Neutrophil (primary cell): Measurements from ENCODE around the gene MT1H.
"Not testable (repeated sequence)": the region's sequence is repeated elsewhere in the genome, so short reads cannot be mapped to it uniquely, and the experiment has no call there.

Experiments used
- H3K27ac ChIP-seq: fragments of 200-600 bp; sonication (generic); 2 replicates; pipeline ENCODE4 v1.5.1; 2016; ENCODE audit warnings: mild to moderate bottlenecking, moderate library complexity
- H3K27me3 ChIP-seq: fragments of 200-600 bp; sonication (generic); 2 replicates; pipeline ENCODE4 v1.6.0; 2016; ENCODE audit warnings: mild to moderate bottlenecking
- H3K36me3 ChIP-seq: fragments of 200-600 bp; sonication (generic); 2 replicates; pipeline ENCODE4 v1.5.1; 2017
- H3K4me1 ChIP-seq, 2 experiments: fragments of 200-600 bp in 1 of 2; sonication (generic) in 1 of 2; 1 replicate in 1 of 2; 2 replicates in 1 of 2; pipeline versions ENCODE4 v1.5.1 to v1.6.1; 2013 to 2016; ENCODE audit warnings: low read depth in 1 of 2, low read length in 1 of 2, mild to moderate bottlenecking in 1 of 2, moderate library complexity in 1 of 2; ENCODE audit not compliant: control insufficient read depth in 1 of 2, insufficient read depth in 1 of 2
- H3K4me3 ChIP-seq, 2 experiments: fragments of 200-600 bp in 1 of 2; sonication (generic) in 1 of 2; 1 replicate in 1 of 2; 2 replicates in 1 of 2; pipeline ENCODE4 v1.5.1; 2013 to 2016; ENCODE audit warnings: low read depth in 1 of 2, low read length in 1 of 2, mild to moderate bottlenecking in 1 of 2, moderate library complexity in 1 of 2
- H3K9me3 ChIP-seq: fragments of 200-600 bp; sonication (generic); 2 replicates; pipeline ENCODE4 v1.5.1; 2016
- TF ChIP-seq, protein P1 (sequence below): fragments of 200-600 bp; sonication (generic); IDR thresholded peaks from 2 replicates; pipeline ENCODE4 v1.5.1; 2016; ENCODE audit warnings: antibody characterized with exemption

Gene MT1H

DNA sequence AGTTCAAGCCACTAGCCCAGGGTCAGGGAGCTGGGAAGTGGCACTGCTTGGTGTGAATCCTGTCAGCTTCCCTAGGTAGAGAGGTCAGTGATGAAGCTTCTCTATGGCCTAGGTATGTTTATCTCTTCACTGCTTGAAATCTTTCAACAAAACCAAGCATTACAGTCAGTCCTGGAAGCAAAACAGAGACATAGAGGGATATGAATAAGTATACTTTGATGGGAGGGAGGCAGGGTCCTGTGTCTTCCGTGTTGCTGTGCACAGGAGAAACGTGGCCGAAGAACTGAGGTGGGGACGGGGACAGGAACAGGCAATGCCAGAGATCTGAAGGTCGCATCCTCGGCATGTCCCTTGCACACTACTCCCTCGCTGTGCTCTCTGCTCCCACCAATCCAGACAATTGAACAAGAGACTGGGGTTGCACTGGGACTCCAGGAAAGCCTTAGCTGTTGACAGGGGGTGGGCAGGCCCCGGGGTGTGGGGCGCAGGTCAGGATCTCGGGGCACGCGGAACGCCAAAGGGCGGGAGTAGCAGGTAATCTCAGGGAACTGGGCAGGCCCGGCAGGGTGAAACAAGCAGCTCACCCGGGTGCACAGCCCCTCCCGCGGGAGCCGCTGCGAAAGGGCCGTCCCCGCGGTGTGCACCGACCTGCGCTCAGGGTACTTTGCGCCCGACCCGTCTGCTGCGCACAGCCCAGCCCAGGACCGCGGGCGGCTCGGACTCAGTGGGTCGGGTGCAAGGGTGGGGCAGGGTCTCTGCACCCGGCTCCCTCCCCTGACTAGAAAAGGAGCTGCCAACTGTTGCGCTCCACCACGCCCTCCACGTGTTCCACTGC is at the start of gene MT1H:
TSS of gene MT1H (plus strand) at position 810 of the 835 bp plus-strand sequence. CDS start 71 bp downstream, outside the sequence.
- H3K27ac ChIP-seq: no peak within 1 kb of the TSS
- no peaks in the 10 kb centered on the region for H3K9me3 ChIP-seq
- H3K27me3 ChIP-seq: peaks cover 100% of the 10 kb centered on the region
- TF ChIP-seq, protein P1, sequence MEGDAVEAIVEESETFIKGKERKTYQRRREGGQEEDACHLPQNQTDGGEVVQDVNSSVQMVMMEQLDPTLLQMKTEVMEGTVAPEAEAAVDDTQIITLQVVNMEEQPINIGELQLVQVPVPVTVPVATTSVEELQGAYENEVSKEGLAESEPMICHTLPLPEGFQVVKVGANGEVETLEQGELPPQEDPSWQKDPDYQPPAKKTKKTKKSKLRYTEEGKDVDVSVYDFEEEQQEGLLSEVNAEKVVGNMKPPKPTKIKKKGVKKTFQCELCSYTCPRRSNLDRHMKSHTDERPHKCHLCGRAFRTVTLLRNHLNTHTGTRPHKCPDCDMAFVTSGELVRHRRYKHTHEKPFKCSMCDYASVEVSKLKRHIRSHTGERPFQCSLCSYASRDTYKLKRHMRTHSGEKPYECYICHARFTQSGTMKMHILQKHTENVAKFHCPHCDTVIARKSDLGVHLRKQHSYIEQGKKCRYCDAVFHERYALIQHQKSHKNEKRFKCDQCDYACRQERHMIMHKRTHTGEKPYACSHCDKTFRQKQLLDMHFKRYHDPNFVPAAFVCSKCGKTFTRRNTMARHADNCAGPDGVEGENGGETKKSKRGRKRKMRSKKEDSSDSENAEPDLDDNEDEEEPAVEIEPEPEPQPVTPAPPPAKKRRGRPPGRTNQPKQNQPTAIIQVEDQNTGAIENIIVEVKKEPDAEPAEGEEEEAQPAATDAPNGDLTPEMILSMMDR: no peak
- no peaks in the 10 kb centered on the region for H3K4me1 ChIP-seq
- no peaks in the 10 kb centered on the region for H3K36me3 ChIP-seq
- no peak within 1 kb of the TSS for H3K4me3 ChIP-seq

DNA sequence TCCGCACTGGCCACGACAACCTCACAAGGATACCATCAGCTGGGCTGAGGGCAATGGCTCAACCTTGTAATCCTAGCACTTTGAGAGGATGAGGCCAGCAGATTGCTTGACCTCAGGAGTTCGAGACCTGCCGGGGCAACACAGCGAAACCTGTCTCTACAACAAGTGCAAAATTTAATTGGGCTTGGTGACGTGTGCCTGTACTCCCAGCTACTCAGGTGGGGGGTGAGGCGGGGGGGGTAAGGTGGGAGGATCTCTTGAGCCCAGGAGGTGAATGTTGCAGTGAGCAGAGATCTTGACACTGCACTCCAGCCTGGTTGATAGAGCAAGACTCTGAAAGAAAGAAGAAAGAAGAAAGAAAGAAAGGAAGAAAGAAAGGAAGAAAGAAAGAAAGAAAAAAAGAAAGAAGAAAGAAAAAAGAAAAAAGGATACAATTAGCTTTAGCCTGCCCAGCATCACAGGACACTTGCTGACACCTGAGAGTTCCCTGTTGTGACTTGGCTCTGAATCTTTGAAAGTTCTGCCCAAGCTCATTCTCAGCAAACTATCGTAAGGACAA is 49.2 kb upstream of the MT1H start:
- Histone ChIP-seq H3K4me1 (peaks cover 9 to 11% of the 10 kb centered on the region in 2 experiments), H3K36me3 (no peaks in the 10 kb centered on the region), H3K27ac (no peak overlapping the region), H3K27me3 (peaks cover 99% of the 10 kb centered on the region), H3K9me3 (no peaks in the 10 kb centered on the region), H3K4me3 (no peak overlapping the region)
- TF ChIP-seq, protein P1: no peak

DNA sequence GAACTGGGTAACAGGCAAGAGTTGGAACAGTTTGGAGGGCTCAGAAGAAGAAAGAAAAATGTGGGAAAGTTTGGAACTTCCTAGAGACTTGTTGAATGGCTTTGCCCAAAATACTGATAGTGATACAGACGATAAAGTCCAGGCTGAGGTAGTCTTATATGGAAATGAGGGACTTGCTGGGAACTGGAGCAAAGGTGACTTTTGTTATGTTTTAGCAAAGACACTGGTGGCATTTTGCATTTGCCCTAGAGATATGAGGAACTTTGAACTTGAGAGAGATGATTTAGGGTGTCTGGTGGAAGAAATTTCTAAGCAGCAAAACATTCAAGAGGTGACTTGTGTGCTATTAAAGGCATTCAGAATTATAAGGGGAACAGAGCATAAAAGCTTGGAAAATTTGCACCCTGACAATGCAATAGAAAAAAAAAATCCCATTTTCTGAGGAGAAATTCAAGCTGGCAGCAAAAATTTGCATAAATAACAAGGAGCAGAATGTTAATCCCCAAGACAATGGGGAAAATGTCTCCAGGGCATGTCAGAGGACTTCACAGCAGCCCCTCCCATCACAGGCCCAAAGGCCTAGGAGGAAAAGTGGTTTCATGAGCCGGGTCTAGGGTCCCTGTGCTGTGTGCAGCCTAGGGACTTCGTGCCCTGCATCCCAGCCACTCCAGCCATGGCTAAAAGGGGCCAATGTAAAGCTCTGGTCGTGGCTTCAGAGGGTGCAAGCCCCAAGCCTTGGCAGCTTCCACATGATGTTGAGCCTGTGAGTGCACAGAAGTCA is 47.8 kb upstream of the MT1H start:
- H3K36me3 ChIP-seq, H3K4me3 ChIP-seq, H3K27ac ChIP-seq, H3K4me1 ChIP-seq, H3K9me3 ChIP-seq: not testable (repeated sequence)
- peaks cover 99% of the 10 kb centered on the region for H3K27me3 ChIP-seq

DNA sequence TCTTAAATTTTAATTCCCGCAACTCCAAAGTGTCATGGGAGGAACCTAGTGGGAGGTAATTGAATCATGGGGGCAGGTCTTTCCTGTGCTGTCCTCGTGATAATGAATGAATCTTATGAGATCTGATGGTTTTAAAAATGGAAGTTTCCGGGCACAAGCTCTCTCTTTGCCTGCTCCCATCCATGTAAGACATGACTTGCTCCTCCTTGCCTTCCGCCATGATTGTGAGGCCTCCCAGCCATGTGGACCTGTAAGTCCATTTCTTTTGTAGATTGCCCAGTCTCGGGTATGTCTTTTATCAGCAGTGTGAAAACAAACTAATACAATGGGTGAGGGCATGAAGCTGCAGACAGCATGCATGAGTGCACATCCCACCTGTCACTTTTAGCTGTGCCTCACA is 46.4 kb upstream of the MT1H start:
- not testable (repeated sequence) for H3K27ac ChIP-seq, H3K36me3 ChIP-seq, H3K9me3 ChIP-seq, H3K4me1 ChIP-seq, H3K4me3 ChIP-seq
- H3K27me3 ChIP-seq: peaks cover 99% of the 10 kb centered on the region

DNA sequence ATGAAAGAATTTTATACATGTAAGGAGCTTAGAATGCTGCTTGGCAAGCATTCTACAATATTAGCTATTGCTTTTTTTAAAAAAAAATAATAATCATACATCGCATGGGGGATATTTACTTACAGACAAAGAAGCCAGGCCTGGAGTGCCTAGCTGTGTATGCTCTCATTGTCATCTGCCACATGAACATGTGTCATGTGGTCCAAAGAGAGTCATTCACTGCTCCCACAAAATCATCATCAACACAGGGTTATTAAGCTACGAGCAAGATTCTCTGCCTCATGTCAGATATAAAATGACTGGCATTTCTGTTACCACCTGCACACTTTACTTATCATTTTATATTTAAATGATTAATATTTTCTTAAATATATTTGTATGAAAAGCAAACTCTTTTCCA is 46.0 kb upstream of the MT1H start:
- Histone ChIP-seq H3K4me3 (no peak overlapping the region), H3K27ac (no peak overlapping the region), H3K27me3 (peaks cover 99% of the 10 kb centered on the region), H3K4me1 (no peaks in the 10 kb centered on the region), H3K36me3 (no peaks in the 10 kb centered on the region), H3K9me3 (no peaks in the 10 kb centered on the region)
- TF ChIP-seq, protein P1: no peak

DNA sequence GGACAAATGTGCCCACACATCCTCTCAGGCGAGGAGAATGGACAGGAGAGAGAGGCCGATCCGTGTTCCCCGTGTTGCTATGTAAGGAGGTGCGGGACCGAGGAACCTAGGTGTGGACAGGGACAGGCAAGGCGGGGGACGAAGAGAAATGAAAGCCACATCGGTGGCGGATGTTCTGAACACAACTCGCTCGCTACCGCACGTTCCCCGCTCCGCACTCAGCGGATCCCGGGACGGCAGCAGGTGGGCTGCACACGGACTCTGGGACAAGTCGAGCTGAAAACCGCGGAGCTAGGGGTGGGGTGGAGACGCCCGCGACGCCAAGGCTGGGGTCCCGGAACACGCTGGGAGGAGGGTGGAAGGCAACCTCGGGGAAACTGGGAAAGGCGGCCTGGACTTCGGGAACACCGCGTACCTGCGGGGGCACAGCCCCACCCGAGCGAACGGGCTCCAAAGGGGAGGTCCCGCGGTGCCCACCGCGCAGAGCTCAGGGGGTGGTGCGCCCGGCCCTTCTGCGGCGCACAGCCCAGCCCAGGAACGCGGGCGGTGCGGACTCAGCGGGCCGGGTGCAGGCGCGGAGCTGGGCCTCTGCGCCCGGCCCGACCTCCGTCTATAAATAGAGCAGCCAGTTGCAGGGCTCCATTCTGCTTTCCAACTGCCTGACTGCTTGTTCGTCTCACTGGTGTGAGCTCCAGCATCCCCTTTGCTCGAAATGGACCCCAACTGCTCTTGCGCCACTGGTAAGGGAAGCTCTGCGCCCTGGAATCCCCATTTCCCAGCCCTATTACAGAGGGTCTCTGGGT is 44.3 kb upstream of the MT1H start, which contains the start of gene MT1E:
TSS of gene MT1E (plus strand) at position 642 of the 803 bp plus-strand sequence. CDS start at position 713, 71 bp downstream.
- no peaks in the 10 kb centered on the region for H3K36me3 ChIP-seq
- H3K27me3 ChIP-seq: peaks cover 99% of the 10 kb centered on the region
- H3K4me3 ChIP-seq: no peak within 1 kb of the TSS
- H3K4me1 ChIP-seq: no peaks in the 10 kb centered on the region
- TF ChIP-seq, protein P1: no peak
- H3K9me3 ChIP-seq: no peaks in the 10 kb centered on the region
- no peak within 1 kb of the TSS for H3K27ac ChIP-seq
